HG03066 (cell line): Measurements from ENCODE around the gene CLK3.
"Not testable (repeated sequence)": the region's sequence is repeated elsewhere in the genome, so short reads cannot be mapped to it uniquely, and the experiment has no call there.

ENCODE experiments used
- ATAC-seq: cut with Tn5 transposase; IDR thresholded peaks from one replicate; pipeline ENCODE4 v1.9.1; 2021; ENCODE audit warnings: low read depth; ENCODE audit not compliant: unreplicated experiment

The CLK3 gene

DNA sequence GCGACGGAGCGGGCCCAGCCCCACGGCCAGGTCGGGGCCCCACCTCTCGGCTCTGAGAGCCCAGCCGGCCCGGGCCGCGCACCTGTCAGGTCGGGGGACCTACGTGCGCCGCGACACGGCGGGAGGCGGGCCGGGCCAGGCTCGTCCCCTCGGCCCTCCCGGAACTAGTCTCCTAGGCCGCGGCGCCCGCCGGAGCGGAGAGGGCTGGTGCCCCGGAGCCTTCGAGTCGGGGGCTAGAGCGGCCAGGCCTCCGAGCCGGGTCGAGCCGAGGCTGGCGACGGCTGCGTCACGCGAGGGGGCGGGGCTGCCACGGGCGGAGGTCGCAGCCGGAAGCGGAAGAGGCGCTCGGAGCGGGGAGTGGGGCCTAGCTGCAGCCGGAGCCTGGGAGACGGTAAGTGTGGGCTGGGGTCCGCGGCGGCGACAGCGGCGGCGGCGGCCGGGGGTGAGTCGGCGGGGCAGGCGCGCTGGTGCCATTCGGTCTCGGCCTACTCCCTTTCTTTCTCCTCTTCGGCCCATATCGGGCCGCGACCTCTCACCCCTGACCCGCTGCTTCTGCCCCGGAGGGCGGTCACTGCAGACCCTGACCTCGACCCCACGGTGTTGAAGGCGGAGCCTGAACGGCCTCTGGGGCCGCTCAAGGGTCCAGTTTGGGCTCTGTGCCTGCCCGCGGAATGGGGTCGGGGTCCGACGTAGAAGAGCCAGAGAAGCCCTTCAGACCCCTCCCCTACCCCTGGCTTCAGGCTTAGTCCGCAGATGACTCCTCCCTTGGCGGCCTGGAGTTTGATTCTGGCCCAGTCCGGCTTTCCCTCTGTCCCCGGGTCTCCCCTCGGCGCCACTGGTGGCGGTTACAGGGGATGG is at the start of gene CLK3:
Gene CLK3 (plus strand): TSS at position 329 of the 858 bp plus-strand sequence. CDS start 3,361 bp downstream, outside the sequence.
- ATAC-seq, result peak; percentile 70

DNA sequence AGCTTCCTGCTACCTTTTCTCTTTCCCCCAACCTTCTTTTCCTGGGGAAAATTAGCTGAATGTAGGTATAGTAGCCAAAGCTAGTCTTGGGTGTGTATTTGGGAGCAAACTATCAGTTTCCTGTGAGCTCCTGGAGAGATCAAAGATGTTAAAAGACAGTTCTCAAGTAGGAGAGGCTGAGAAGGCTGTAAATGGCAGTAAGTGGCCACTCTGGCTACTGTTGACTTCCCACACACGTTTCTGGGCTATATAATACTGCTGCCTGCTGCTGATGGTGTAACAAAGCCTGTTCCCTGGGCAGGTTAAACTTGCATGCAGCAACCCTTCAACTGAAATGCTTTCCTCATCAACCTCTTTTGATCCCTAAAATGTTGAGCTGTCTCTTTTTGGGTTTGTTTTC is 47.0 kb upstream of the CLK3 start:
- ATAC-seq, result no peak

DNA sequence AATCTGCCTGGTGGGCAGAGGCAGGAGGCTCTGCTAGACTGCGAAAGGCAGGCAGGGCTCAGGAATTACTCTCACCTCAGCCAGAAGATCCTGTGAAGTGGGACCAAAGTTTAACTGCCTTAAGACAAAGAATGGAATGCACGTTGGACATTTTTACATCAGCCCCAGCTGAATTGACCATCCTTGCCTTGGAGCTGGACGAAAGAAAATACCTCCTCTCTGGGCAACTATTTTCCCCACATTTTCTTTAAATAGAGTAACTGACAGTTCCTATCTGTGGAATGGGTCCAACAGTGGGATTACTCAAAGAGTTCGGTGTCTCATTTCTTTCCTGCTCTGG is 45.9 kb upstream of the CLK3 start:
- no peak for ATAC-seq

DNA sequence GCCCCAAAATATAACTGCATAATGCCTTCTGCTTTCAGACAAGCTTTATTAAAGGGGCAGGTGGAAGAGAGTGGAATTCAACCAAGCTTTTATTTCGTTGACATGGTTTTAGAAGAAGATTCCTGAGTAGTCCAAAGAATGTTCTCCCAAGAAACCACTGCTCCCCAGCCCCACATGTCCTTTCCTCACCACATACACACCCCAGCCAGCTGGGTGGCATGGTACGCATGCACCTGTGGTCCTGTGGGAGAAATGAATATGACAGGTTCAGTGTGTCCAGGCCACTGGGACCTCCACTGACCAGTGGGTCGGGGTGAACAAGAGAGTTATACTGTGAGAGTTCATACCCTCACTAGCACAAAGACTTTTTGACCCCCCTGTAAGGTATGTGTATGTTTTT is 44.4 kb upstream of the CLK3 start:
- ATAC-seq, result no peak

DNA sequence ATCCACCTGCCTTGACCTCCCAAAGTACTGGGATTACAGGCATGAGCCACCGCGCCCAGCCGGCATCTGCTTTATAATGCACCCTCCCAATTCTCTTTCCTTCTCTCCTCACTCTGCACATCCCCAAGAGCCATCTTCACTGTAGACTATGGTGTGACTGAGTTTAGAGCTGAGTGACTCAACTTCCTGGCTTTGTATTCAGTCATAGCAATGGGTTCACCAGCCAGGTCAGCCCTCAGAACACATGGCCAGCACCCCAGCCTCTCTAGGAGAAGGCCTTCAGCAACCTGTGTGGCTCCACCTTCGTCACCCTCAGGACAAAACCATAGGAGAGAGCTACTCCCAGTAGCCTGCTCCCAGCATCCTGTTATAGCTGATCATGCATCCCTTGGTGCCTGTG is 41.6 kb upstream of the CLK3 start:
- no peak for ATAC-seq

DNA sequence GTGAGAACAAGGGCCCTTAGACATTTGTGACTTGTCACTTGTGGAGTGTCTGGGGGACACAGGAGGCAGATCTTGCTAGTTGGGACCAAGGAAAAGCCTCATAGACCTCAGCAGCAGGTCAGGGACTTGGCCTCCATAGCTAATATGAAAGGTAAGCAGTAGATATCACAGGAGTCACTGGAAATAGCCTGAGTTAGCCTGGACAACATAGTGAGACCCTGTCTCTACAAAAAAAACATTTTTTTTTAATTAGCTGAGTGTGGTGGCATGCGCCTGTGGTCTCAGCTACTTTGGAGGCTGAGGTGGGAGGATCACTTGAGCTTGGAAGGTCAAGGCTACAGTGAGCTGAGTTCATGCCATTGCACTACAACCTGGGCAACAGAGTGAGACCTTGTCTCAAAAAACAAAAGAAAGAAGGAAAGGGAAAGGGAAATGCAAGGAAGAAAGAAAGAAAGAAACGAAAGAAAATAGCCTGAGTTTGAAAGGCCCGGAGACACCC is 37.1 kb upstream of the CLK3 start:
- no peak for ATAC-seq

DNA sequence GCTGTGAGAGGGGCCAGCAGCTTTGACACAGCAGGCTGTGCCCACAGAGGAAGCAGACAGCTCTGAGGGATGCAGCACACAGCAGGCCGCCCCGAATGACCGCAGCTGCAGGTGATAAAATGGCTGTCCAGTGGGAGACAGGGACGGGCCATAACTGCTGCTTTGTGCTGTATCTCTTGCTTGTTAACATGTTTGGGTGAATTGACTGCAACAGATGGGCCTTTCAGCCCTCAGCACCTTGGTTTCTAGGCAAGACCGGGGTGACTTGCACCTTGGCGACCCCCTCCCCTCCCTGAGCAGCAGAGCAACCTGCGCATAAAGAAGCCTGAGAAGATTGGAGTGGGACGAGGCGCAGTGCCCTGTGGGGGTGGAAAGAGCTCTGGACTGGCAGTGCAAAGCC is 36.6 kb upstream of the CLK3 start:
- no peak for ATAC-seq

DNA sequence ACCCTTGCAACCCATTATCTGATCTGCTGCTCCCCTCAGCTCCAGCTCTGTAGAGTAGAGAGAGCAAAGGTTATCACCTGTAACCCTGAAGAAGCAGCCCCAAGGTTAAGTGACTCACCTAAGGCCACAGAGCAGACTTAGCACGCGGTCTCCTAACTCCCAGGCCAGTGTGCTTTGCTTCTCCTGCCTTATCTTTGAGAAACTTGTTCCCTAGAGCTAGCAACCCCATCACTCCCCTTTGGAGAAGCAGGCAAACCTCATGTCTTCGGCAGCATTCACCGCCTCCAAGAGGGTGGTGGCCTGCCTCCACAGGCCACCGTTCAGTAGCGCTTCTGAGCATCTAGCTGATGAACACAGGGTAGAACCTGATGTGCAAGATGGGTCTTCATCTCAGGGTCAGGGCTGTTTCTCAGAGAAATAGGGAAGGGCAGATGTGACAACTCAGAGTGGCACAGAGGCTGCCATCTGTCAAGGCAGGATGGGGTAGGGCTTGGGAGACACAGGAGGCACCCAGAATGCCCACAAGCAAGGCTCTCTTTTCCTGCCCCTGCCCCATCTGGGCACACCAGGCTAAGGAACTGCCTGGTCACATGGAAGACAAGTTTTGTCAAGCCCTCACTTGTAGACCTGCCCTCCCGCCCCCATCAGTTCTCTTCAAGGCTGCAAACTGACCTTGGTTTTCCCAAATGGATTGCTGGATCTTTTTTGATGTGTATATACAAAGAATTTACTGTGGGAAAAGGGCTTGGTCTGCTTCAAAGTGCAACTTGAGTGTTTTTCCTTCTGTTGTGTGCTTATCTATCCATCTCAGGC is 34.9 kb upstream of the CLK3 start:
- ATAC-seq, result no peak

DNA sequence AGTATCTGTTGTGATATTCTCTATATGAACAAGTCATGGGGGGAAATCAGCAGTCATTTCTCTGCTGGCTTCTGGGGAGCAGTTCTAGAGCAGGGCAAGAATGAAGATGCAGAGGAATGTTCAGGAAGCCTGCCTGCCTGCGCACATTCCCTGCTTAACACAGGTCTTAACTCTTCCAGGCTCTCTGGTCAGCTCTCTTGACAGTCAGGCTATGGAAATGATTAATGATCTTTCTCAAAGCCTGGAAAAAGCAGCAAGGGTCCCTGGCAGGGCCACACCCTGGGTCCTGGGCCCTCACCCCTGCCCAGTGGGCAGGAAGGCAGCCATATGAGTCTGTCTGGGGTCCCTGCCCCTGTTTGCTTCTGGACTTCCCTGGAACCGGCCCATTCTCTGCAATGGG is 31.4 kb upstream of the CLK3 start:
- no peak for ATAC-seq

DNA sequence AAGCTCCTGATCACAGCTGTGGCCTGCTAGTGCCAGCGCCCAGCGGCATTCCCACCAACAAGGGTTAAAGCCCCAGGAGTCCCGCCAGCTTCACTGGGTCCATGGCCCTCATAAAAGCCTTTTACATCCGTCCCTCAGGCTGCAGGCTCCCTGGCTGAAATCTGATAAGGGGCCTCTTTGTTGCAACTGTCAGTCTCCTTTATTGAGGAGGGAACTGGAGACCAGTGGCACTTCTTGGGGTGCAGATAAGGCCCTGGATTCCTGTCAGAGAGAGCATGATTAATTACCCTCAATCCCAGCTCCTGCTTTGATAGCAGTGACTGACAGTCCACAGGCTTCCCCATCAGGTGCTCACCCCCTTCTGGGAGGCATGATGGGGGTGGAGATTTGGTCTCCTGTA is 30.9 kb upstream of the CLK3 start:
- no peak for ATAC-seq

DNA sequence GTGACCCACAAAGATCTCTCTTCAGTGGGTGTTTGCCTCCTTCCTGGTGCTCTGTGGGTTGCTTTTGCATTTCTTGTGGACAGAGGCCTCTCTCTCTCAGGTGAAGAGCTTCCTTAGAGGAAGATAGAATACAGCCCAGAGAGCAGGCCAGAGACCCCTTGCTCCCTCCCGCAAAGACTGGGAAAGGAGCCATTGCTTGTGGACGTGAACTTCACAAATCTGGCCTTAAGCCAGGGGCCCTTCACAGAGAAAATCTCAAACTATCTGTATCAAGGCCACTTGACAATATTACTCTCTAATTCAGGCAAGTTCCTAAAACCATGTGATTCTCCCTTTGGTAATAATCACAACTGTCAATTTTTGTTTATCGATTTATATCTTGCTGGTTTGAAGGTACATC is 30.4 kb upstream of the CLK3 start:
- no peak for ATAC-seq

DNA sequence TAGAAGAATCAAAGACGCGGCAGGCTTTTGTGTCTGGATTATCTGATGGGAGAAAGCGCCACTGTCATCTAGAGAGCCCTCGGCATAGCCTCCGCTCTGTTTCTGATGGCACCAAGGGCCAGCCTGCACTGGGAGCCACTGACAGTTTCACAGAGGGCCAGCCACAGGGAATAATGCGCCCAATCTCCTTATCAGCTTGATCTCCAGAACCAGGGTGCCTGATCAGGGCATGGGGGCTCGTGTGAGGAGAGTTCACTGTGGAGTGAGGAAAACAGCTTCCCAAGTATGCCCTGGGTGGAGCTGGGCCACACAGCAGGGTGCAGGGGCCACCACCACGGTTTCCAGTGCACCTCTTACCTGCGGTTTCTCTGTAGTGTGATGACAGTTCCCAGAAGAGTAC is 29.8 kb upstream of the CLK3 start:
- no peak for ATAC-seq

DNA sequence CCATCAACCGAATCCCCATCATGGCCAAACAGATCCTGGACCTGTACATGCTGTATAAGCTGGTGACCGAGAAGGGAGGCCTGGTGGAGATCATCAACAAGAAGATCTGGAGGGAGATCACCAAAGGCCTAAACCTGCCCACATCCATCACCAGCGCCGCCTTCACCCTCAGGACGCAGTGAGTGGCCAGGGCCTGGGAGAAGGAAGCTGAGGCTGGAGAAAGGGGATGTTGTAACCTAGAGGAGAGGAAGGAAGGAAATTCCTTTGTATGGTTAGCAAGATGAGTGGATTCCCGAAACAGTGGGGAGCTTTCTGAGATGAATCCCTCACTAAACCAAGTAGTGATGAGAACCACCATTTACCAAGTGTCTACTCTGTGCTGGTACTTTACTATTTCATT is 25.8 kb upstream of the CLK3 start:
- no peak for ATAC-seq

DNA sequence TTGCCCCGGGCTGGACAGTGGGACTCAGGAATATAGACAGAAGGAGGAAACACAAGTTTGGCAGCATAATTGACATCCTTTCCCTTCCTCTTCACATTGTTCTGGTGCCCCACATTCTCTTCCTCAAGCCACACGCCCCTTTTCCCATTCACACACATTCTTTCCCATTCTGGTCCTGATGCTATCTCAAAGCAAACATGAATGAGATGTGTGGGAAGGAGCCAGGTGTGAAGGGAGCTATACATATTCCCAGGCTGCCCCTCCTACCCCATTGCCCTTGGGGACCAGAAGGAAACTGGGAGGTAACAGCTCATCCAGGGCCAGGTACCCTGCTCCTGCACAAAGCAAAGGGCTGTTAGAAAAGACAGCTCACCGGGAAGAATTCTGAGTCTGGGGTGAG is 23.4 kb upstream of the CLK3 start:
- ATAC-seq, result no peak

DNA sequence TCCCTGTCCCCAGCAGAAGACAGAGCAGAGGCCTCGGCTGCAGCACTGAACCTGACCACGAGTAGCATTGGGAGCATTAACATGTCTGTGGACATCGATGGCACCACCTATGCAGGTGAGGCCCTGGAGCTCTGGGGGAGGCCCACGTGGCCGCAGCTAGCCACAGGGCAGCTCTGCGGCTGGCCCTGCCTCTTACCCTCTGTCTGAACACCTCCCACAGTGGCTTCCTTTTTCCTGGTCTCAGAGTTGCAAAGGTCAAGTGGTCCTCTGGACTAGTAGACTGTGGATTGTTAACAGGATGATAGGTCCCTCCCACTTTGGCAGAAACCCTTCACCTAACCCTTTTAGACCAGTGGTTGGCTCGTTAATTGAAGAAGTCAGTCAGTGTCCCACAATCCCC is 22.5 kb upstream of the CLK3 start:
- no peak for ATAC-seq

DNA sequence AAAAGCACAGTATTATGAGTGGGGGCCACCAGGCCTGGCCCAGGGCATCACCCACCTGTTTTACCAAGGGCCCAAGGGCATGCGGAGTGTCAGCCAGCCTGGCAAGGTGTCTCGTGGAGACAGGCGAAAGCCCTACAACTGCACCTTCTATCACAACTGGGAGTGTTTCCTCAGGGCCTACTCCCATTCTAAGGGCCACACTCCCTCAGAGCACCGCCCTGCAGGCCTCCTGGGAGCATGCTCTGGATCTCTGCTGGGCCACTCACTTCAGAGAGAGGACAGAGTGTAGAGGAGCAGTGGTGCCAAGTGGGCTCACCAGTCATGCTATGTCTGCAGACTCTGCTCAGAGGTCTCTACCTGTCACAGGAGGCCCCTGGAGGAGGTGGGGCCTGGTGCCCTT is 21.2 kb upstream of the CLK3 start:
- no peak for ATAC-seq

DNA sequence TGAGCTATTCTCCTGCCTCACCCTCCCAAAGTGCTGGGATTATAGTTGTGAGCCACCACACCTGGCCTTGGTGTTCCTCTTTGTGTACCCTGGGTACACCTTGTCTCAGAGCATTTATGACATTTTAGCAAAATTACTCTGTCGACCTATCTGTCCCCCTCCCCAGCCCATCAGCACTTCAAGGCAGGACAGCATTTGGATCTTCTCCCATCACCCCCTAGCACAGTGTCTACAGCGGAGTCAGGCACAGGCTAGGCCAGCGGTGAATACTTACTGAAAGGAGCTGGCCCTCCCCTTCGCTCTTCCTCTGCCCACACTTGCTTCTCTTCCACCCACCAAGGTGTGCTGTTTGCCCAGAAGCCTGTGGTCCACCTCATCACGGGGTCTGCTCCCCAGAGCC is 20.4 kb upstream of the CLK3 start:
- ATAC-seq, result no peak

DNA sequence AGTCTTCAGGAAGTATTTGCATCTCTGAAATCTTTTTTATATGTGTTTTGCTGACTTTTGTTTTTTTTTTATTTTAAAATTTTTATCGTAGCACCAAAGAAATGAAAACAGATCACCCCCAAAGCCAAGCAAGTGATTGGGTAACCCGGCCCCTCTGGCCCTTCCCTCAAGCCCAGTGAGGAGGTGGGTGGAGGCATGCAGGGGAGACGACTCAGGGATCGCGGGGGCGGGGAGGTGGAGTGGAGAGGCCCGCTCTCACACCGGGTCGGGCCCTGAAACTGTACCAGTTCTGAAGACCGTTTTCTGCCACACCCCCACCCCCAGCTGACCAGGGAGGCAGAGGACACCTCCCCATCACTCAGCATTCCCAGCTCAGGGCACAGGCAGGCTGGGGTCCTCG is 18.9 kb upstream of the CLK3 start:
- ATAC-seq, result not testable (repeated sequence)

DNA sequence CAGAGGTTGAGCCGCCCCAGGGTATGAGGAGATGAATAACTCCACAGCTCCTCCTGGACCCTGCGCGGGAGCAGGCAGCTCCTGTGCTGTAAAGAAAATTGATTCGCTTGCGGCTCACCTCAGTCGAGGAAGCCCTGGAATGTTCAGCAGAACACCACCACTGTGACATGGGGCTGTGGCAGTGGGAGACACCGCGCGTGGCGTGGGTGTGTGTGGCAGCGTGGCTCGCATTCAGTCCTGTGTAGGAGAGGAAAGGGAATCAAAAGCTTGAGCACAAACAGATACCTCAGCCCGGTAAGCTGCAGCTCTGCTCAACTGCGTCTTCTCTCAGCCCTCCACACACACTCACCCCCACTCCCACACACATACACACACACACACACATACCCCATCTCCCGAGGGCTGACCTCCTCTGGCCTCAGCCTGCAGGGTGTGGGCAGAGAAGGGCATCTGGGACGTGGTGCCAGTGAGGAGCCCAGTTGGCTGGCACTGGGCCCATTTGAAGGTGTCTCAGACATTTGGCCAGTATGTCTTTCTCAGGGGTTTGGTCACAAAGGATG is 18.4 kb upstream of the CLK3 start:
- ATAC-seq, result not testable (repeated sequence)

DNA sequence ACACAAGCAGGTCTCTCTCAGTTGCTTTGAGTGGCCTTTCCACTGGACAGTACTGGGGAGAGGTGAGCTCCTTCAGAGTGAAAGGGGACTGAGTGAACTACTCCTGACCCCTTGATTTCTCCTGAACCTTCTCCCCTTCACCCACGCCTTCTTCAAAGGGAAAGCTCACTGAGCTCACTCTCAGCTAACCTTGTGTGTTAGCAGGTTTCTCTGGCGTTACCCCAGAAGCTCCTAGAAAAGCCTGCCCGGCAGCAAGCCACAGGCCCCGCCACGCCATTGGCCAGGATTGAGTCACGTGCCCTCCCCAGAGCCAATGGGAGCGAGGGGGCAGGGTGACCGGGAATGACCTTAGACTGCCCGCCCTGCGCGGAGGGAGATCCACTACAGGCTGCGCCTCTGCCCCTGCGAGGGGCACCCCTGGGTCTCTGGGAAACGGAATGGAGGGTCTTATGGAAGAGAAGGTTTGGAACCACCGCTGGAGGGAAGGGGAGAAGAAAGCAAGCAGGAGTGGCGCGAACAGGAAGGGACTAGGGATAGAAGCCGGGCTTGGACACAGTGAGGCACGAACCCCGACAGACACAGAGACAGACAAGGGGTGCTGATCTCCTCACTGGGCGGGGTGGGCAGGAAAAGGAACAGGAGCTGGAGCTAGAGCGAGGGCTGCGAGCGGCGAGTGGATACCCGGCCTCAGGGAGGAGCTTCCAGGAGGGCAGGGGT is 17.4 kb upstream of the CLK3 start:
- ATAC-seq, result peak; percentile 94

DNA sequence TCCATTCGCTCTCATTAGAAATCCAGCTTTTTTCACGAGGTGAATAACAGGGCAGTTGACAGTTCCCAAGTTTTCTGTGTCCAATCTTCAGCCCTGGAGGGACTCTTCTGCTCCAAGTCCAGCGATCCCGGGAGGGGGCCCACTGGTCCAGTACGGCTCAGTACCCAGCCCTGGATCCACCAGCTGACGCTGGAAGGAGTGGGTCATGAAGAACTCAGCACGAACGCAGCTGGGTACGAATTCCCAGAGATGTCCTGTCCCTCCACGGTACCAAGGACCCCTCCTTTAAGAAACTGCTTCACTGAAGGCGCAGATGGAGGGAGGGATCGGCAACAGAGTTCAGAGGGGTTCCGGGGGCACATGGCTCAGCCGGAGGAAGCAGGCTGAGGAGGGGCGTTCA is 16.5 kb upstream of the CLK3 start:
- ATAC-seq, result no peak
